OCI-LY1 (cell line): ENCODE data around the gene MEIOB.

ENCODE experiments used
- H2AFZ ChIP-seq: fragments of 200-600 bp; sonication (generic), shearing (Covaris generic); 2 replicates; pipeline ENCODE4 v1.6.0; 2014; ENCODE audit warnings: antibody characterized with exemption, mild to moderate bottlenecking, low read length
- H3F3A ChIP-seq: fragments of 200-600 bp; sonication (generic), shearing (Covaris generic); 2 replicates; pipeline ENCODE4 v1.6.0; 2014; ENCODE audit warnings: mild to moderate bottlenecking, antibody characterized with exemption, low read length, moderate library complexity; ENCODE audit not compliant: insufficient read depth
- H3K27ac ChIP-seq: fragments of 200-600 bp; sonication (generic); 2 replicates; pipeline ENCODE4 v1.5.1; 2014; ENCODE audit warnings: low read length, mixed run types, mild to moderate bottlenecking, low read depth; ENCODE audit not compliant: poor library complexity, severe bottlenecking
- H3K27me3 ChIP-seq: fragments of 200-600 bp; sonication (generic); 2 replicates; pipeline ENCODE4 v1.6.0; 2014; ENCODE audit warnings: antibody characterized with exemption, mild to moderate bottlenecking, low read length, moderate library complexity; ENCODE audit not compliant: insufficient read depth
- H3K36me3 ChIP-seq: fragments of 200-600 bp; sonication (generic); 2 replicates; pipeline ENCODE4 v1.6.1; 2014; ENCODE audit warnings: mild to moderate bottlenecking, antibody characterized with exemption, low read length, moderate library complexity, mixed read lengths; ENCODE audit not compliant: insufficient read depth
- H3K4me1 ChIP-seq: fragments of 200-600 bp; sonication (generic); 2 replicates; pipeline ENCODE4 v1.5.1; 2014; ENCODE audit warnings: mild to moderate bottlenecking, low read length, moderate library complexity; ENCODE audit not compliant: insufficient read depth, severe bottlenecking
- H3K4me2 ChIP-seq: fragments of 200-600 bp; sonication (generic), shearing (Covaris generic); 2 replicates; pipeline ENCODE4 v1.6.1; 2014; ENCODE audit warnings: low read length
- H3K4me3 ChIP-seq: fragments of 200-600 bp; sonication (generic); 2 replicates; pipeline ENCODE4 v1.5.1; 2014; ENCODE audit warnings: low read length, low read depth, mild to moderate bottlenecking, mixed read lengths; ENCODE audit not compliant: poor library complexity, severe bottlenecking
- H3K79me2 ChIP-seq: fragments of 200-600 bp; shearing (Covaris generic); 2 replicates; pipeline ENCODE4 v1.6.1; 2016; ENCODE audit warnings: mixed run types, low read length, mixed read lengths; ENCODE audit not compliant: insufficient read depth
- H3K9ac ChIP-seq: fragments of 200-600 bp; sonication (generic), shearing (Covaris generic); 2 replicates; pipeline ENCODE4 v1.6.1; 2014; ENCODE audit warnings: mild to moderate bottlenecking, low read length, mixed read lengths
- H3K9me2 ChIP-seq: fragments of 200-600 bp; sonication (generic), shearing (Covaris generic); 2 replicates; pipeline ENCODE4 v1.6.1; 2014; ENCODE audit warnings: low read depth, mild to moderate bottlenecking, low read length, mixed read lengths
- H3K9me3 ChIP-seq: fragments of 200-600 bp; shearing (Covaris generic); 2 replicates; pipeline ENCODE4 v1.6.1; 2014; ENCODE audit warnings: low read length, mixed read lengths
- H4K20me1 ChIP-seq: fragments of 200-600 bp; sonication (generic), shearing (Covaris generic); 2 replicates; pipeline ENCODE4 v1.6.0; 2016; ENCODE audit warnings: mild to moderate bottlenecking, low read length; ENCODE audit not compliant: insufficient read depth
- CTCF ChIP-seq: fragments of 200-600 bp; sonication (generic), shearing (Covaris generic); IDR thresholded peaks from 2 replicates; pipeline ENCODE4 v1.5.1; 2017; ENCODE audit warnings: mild to moderate bottlenecking, antibody characterized with exemption, low read length, moderate library complexity, mixed read lengths
- EZH2 ChIP-seq: fragments of 200-600 bp; sonication (generic), shearing (Covaris generic); IDR thresholded peaks from 2 replicates; pipeline ENCODE4 v1.8.0; 2017; ENCODE audit warnings: borderline replicate concordance, mixed run types, mild to moderate bottlenecking, antibody characterized with exemption, low read length, moderate library complexity, mixed read lengths

MEIOB gene

DNA sequence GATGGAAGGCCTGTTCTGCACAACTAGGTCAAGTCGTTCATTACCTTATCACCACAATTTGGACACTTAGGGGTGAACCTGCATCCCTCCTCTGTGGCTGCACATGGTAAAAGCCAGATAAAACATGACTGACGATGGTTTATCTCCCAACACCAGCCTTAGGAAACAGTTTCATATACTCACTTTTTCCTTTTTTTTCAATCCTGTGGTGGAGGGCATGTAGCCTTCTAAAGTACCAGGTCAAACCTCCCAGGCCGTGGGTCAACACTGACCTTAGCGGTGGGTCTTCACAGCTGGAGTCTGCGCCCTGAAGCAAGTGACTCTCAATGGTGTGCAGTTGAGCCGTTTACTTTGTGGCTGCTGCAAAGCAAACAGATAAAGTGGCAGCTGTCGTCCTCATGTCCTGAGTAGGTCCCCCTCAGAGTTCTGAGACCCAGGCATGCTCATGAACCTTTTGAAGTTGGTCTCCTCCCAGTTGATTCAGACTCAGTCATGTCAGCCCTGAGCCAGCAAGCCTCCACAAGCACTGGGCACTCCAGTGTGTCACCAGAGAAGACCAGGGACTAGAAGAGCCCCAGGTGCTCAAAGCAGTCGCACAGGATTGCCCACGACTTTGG lies 39.0 kb downstream of the MEIOB start:
- Histone ChIP-seq H3F3A (no peaks in the 10 kb centered on the region), H3K79me2 (no peaks in the 10 kb centered on the region), H3K4me1 (no peaks in the 10 kb centered on the region), H3K4me2 (no peak overlapping the region), H3K27ac (no peak overlapping the region), H3K9me3 (no peaks in the 10 kb centered on the region), H3K27me3 (no peaks in the 10 kb centered on the region; the same call in 1 of the 2 replicates), H2AFZ (no peak overlapping the region), H3K4me3 (no peak overlapping the region), H3K36me3 (no peaks in the 10 kb centered on the region; the same call in 1 of the 2 replicates), H3K9me2 (no peaks in the 10 kb centered on the region), H4K20me1 (no peaks in the 10 kb centered on the region), H3K9ac (no peak overlapping the region)
- TF ChIP-seq EZH2: no peak
- no peak for TF ChIP-seq CTCF

- H3K79me2 ChIP-seq: no peaks in the 10 kb centered on the region
- no peaks in the 10 kb centered on the region; the same call in 1 of the 2 replicates for H3K27me3 ChIP-seq
- no peaks in the 10 kb centered on the region for H4K20me1 ChIP-seq
- no peak overlapping the region for H3K27ac ChIP-seq
- H3K4me1 ChIP-seq: peaks cover 8% of the 10 kb centered on the region
- H3K4me2 ChIP-seq: no peak overlapping the region
- no peaks in the 10 kb centered on the region for H3K9me2 ChIP-seq
- no peaks in the 10 kb centered on the region for H3F3A ChIP-seq
- no peak overlapping the region for H2AFZ ChIP-seq
- TF ChIP-seq CTCF: no peak
- no peak for TF ChIP-seq EZH2
- H3K4me3 ChIP-seq: no peak overlapping the region
- no peaks in the 10 kb centered on the region; the same call in 1 of the 2 replicates for H3K36me3 ChIP-seq
- H3K9ac ChIP-seq: no peak overlapping the region
- H3K9me3 ChIP-seq: no peaks in the 10 kb centered on the region
Observed at GRCh38 chr16:1831186-1832075, 40.5 kb downstream of the MEIOB start.

DNA sequence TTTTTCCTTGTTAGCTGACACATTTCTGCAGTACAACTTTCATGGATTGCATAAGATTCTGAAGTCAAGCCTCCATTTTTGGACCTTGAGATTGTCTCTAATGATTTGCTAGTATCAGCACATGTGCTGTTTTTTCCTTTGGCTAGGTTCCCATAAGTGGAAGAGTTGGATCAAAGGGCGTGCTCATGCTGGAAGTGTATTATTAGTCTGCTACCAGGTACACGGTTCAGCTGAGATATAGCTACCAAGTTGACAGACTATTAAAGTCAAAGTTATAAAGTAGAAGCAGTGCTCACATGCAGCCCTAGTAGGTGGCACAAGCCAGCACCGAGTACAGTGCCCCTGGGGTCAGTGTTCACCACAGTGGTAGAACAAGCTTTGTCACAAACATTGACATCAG lies 41.8 kb downstream of the MEIOB start:
- Histone ChIP-seq H3K9me2 (no peaks in the 10 kb centered on the region), H3K9ac (no peak overlapping the region), H3K79me2 (no peaks in the 10 kb centered on the region), H3K4me3 (no peak overlapping the region), H3K9me3 (no peaks in the 10 kb centered on the region), H3K36me3 (no peaks in the 10 kb centered on the region; the same call in 1 of the 2 replicates), H3F3A (no peaks in the 10 kb centered on the region), H3K27me3 (peaks cover 4% of the 10 kb centered on the region; the same call in 1 of the 2 replicates), H3K27ac (no peak overlapping the region), H3K4me2 (no peak overlapping the region), H2AFZ (no peak overlapping the region), H3K4me1 (peaks cover 8% of the 10 kb centered on the region), H4K20me1 (no peaks in the 10 kb centered on the region)
- TF ChIP-seq EZH2: no peak
- no peak for TF ChIP-seq CTCF
